Activated CD4-positive, CD25-positive, alpha-beta regulatory T cell treated with anti-CD3 and anti-CD28 coated beads, Interleukin-2, amount 50 U/mL, for 72 hours (primary cell): Measurements from ENCODE around the gene COG1.

Experiments
- DNase-seq: peaks from one replicate; pipeline ENCODE4 v3.0.0; 2021

COG1 gene

DNA sequence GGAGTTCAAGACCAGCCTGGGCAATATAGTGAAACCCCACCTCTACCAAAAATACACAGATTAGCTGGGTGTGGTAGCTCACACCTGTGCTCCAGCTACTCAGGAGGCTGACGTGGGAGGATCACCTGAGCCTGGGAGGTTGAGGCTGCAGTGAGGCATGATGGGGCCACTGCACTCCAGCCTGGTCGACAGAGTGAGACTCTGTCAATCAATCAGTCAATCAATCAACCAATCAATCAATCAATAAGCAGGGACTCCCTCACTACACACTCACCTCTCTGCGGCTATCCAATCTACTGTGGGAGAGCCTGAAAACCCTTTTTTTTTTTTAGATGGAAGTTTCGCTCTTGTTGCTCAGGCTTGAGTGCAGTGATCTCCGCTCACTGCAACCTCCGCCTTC lies 37.2 kb downstream of the COG1 start:
- DNase-seq, result no peak

DNA sequence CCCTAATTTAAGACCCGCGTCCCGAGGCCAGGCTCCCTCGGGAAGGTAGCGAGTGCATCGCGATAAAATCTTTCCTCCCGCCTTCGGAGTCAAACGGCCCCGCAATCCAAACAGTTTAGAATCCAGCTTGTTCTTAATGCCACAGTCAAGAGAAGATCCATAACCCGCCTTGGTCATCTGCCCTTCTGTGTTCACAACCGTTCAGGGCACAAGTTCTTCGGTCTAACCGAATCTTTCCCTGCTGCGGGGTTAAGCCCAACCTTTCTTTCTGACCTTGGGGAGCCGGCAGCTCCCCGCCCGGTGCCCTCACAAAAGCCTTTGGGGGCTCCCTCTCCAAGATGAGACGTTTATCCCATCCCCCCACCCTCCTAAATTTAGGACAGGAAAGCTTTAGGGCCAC lies 38.5 kb downstream of the COG1 start:
- no peak for DNase-seq

DNA sequence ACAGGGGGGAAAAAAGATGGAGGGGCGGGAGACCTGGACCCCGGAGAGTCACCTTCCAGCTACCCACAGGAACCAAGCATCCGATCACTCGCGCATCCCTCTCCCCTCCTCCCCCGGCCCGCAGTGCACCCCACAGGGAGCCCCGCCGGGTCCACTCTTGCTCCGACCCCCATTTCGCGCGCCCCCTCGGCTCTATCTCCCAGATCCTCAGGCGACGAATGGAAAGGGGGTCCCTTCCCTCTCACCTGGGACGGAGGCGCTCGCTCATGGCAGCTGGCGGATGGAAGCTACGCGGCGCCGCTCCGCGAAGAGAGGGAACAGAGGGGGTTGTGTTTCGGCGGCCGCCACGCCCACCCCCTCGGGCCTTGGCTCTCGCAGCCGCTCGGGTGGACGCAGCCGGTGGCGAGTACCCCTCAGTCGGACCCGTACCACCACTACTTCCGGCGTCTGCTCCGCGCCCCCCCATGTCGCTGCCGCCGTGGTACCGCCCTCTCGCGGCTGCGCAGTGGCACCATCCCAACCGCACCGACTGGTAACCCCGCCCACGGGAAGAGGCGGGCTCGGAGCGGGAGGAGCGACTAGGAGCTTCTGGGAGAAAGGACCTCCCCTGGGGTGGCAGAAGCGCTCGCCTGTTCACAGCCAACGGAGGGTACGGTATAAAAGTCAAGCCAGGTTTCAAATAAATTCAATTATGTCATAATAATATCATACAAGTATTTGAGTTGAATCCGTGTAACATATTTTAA lies 39.2 kb downstream of the COG1 start:
- DNase-seq, result peak; percentile 98

DNA sequence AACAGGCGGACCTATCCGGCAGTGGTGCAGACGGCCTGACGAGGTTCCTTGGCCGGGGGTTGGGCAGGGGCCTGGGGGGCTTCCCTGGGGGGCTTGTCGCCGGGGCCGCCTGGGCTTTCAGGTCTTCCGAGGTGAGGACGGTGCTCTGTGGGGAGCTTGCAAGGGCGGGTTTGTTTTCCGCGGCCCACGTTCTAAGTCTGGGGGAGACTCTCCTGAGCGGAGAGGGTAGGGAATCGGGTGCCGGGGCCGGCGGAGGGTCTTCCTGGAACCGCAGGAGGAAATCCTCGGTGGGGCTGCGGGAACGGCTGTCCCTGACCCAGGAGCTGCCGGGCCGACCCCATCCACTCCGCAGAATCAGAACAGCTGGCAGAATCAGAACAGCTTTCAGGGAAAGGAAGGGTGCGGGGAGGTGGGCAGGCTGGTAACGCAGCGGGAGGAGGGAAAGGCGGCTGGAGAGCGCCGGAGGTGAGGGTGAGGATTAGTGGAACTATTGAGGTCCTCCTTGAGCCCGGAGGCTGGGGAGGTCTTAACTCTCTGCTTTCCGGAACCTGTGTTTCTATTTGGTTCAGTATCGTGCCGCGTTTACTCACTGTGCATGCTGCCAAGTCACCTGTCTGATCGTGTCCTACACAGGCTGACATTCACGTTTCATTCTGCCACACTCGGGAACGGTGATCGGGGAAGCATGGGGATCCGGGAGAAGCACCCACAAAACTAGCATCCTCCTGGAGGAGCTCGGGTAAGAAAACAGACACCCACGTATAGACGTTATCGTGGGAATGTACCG lies 39.9 kb downstream of the COG1 start:
- peak; percentile 47 for DNase-seq

DNA sequence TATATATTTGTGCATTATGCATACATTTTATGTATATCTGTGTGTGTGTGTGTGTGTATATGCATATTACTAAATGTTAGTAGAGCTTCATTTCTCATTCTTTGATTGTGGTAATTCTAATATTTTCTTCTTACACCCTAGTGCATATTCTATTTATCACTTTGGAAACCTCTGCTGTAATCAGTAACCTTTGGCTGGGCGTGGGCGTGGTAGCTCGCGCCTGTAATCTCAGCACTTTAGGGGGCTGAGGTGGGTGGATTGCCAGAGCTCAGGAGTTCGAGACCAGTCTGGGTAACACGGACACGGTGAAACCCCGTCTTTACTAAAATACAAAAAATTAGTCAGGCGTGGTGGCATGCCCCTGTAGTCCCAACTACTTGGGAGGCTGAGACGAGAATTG lies 41.9 kb downstream of the COG1 start:
- DNase-seq, result no peak

DNA sequence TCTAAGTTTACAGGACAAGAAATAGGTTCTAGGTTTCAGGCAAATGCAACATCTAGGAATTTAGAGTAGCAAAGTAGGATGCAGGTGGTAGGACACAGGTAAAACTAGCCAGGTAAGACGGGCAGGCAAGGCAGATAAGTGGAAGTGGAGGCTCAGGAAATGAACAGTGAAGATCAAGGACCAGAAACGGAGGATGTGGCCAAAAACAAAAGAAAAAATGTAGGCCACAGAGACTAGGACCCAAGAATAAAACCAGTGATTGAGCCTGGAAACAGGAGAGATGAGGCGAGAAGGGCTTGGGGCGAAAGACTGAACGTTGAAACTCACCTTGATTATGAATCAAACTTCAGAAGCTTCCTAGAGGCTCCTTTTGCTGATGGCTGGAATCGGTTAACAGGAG lies 44.9 kb downstream of the COG1 start:
- DNase-seq, result no peak

DNA sequence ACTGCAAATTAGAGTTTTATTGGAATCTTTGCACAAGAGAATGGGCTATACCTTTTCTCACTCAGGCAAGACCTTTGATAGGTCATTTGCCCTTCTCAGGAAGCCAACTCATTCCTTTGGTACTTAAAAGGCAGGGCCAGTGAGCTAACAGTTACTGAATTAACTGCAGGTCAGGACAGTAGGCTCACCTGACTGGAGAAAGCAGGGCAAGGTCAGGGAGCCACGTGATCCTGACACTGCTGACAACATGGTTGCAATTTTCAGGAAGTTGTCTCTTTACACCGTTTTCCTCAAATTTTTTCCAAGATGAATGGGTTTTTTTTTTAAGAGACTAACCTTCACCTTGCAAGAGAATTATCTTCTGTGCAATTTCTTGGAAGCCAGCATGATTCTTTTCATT lies 47.7 kb downstream of the COG1 start:
- no peak for DNase-seq

DNA sequence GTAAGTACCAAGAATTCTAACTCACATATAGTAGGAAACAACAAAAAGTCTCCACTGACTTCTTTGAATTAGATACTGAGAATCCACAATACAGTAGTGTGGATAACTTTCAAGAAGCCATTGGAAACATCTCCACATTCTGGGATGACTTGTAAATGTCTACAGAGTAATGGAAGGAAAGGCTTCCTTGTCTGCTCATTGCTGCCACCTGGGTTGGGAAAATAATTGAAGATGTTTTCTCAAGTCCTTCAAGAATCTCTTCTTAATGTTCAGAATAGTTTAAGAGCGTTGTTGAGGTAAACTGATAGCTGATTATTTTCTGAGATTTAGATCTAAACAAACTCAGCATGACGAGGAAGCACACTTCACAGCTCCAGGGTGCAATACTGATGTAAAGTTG lies 54.9 kb downstream of the COG1 start:
- no peak for DNase-seq

DNA sequence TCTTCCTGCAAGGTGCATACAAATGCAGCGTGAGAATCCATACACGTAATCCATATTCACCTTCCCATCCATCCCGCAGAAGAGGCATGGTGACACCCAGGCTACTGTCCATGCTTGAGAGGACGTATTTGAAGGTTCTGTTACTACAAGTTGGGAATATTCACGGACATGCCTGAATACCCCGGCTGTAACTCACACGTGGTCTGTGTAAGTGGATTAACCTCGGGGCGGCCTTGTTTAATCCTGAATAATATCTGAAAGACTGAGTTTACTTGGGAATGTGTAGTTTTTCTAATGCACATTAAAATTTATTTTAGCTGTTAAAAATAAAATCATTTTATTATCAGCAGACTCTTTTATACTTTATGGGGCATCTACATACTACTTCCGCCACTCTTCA lies 55.7 kb downstream of the COG1 start:
- no peak for DNase-seq

DNA sequence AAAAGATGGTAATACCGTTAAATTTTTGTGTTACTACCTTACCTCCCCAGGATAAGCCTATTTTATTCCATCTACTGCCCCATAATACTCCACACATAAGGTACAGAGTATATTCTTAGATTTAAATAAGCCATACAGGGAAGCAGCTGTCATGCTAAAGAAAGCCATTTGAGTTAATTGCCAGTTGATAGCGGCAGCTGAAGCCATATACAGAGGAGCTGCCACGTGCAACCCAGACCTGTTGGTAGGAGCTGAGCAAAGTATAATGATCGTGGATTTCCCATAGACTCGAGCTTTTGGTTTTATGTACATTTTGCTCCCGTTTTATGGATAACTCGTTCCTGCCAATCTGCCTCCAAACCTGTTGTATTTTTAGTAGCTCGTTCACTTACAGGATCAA lies 56.8 kb downstream of the COG1 start:
- no peak for DNase-seq

DNA sequence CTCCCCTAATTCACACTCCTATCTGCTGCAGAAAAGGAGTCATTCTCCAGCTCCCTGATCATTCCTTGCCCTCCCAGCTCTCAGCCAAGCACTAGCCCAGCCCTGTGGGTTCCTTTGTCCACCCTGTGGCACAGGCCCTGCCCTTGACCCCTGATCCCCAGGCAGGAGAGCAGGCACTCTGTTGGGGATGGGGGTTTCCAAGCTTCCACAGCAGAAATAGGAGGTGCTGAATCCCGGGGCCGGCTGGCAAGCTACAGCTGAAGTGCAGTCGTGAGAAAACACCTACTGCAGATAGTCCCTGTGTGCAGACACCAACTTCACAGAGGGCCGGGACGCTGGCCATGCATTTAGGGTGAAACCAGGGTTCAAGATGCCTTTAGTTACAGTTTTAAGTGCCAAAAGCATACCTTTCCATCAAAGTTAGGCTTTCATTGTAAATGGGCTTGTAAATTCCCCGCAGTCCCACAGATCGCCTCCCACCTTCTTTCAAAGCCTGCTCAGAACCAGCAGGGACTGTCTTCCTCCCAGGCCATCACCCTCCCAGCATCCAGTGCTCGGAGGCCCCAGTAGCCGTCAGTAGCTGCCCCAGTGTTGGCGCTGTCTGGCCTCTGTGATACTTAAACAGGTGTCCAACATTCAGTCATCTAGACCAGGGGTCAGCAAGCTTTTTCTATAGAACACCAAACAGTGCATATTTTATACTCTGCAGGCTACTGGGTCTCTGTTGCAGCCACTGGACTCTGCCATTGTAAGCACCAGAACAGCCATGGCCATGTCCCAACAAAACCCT lies 58.2 kb downstream of the COG1 start:
- DNase-seq, result no peak

DNA sequence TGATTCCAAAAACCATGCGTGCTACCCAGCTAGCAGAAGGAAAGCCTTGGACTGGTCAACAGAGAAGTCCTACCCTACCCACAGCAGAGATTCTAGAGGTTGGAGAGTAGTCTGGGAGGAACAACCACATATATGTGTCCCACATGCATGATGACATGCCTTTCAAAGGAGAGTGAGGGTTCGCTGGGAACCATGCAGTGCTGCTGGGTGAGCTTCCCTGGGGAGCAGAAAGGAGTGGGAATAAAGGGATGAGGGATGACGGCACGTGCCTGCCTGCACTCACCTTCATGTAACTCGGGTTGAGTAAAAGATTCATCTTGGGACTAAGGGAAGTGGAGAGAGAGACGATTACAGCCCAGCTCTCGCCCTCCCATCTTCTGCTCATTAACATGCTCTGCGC lies 59.0 kb downstream of the COG1 start:
- no peak for DNase-seq

DNA sequence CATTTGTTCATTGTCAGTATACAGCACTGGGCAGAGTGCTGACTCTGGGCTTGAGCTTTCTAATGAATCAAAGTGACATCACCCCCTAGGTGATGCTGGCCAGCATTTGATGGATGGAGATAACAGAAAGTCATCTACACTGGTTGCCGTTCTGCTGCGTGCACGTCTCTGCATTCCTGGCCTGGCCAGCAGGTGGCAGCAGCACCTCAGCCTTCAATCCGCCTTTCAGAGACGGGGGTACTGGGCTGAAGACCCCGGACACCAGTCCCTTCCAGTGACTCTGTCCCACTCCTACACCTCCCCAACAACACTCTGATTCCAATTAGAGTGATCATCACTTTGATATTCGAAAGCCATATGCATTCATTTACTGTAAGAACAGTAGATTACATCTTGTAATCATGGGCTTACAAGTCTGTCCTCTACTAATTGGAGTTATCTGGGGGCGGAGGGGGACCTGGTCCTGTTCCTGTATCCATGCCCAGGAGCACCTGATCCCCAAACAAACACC lies 62.9 kb downstream of the COG1 start:
- peak; percentile 69 for DNase-seq

DNA sequence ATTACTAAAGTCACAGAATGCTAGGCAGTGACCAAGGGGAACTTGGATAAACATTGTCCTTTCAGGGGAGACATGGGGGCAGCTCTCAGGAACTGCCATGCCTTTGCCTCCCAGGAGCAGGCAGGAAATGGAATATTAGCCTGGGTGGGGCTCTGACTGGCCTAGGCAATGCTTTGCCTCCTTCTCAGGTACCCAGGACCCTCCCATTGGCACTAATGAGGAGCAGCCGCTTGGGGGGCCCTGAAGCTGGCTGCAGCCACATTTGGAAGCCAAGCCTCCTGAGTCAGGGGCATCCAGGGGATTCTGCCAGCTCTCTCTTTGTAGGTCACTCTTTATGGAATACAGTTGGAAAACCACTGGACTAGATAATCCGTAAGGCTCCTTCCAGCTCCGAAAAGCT lies 63.4 kb downstream of the COG1 start:
- no peak for DNase-seq

DNA sequence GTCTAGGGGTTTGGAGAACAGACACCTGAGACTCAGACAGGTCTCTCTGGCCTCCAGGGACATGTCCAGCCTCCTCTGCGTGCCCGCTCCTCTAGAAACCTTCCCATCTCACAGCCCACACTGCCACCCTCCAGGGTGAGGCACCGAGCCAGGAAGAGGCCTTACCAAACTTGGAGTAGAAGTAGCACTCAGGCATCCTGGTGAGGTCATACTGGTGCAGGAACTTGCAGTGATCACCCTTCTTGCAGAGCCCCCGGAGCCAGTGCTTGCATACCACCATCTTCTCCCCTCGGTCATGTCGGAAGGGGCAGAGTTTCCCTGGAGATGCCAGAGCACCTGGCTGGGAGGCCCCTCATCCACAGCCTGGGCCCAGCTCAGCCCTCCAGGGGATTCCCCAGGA lies 64.7 kb downstream of the COG1 start:
- DNase-seq, result no peak
